ENCODE results near the gene SLC7A7. TPM values are rescaled to one million over a fixed set of nuclear protein-coding genes. Genes with fewer than 3 reads are reported as not detected.

The SLC7A7 gene
- total and polyA plus RNA-seq, 9 of the 15 experiments (the other 6 are each of a cell fraction or from before 2014, with no cell fraction given) = 0.07 to 0.68 (median 0.41) TPM

DNA sequence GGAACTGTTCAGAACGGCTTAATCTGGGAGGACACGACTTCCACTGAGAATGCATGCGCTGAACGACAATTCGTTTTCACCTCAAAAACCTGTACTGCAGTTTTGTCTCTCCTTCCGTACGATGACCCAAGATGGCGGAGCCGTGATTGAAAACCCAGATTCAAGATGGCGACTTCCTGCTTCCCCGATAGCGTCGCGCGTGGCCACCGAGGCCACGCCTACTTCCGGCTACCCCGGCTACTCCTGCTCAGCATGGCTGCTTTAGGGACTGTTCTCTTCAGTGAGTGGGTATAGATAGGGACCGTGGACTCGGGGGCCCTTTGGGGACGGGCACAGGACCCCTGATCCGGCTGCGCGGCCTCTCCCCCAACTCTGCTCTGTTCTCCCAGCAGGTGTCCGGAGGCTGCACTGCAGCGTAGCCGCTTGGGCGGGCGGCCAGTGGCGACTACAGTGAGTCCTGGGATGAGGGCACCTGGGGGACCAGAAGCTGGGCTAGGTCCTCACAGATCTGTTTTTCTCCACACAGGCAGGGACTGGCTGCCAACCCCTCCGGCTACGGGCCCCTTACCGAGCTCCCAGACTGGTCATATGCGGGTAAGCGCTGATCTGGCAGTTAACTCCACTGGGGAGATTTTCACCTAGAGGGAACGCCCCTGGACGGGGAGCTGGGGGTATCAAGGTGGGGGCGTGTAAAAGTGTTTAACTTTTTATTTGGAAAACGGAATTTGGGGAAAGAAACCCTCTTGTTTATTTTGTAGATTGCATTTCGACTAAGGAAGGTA lies 14.6 kb upstream of the SLC7A7 start, which contains the start of gene MRPL52 (continued):
- no peak for TF ChIP-seq TFAM (CRISPR knock-in tag; conservative IDR thresholded peaks at IDR 0.05)
- peak in 1 of 2 experiments; percentile 16; a peak in 1 of 4 replicates for TF ChIP-seq TBL1XR1 (IDR thresholded peaks at IDR 0.05; ENCODE audit: low read length in 2 of 2)
- no peak for TF ChIP-seq PCBP2 (IDR thresholded peaks at IDR 0.05; ENCODE audit: low read depth, low read length, poor library complexity, severe bottlenecking)
- TF ChIP-seq SIX5 (IDR thresholded peaks at IDR 0.05; ENCODE audit: borderline replicate concordance in 1 of 2, insufficient read depth in 1 of 2, low read depth in 1 of 2, low read length in 2 of 2) = peak in 1 of 2 experiments; percentile 25; a peak in 1 of 4 replicates
- no peak for TF ChIP-seq U2AF1 (optimal IDR thresholded peaks at IDR 0.05; ENCODE audit: low read depth, low read length)
- no peak for TF ChIP-seq ZNF699 (CRISPR knock-in tag; IDR thresholded peaks at IDR 0.05; ENCODE audit: insufficient replicate concordance)
- peak; percentile 83 for TF ChIP-seq RBBP5 (IDR thresholded peaks at IDR 0.05; ENCODE audit: borderline replicate concordance, insufficient read depth, low read length, poor library complexity, severe bottlenecking)
- TF ChIP-seq TGIF2 (CRISPR knock-in tag; IDR thresholded peaks at IDR 0.05) = no peak
- TF ChIP-seq SUPT5H (IDR thresholded peaks at IDR 0.05) = peak; percentile 87
- TF ChIP-seq KAT7 (CRISPR knock-in tag; IDR thresholded peaks at IDR 0.05; ENCODE audit: borderline replicate concordance) = 0 out of 2 replicates have a peak, but pooled peaks have one; percentile 25
- TF ChIP-seq, protein P1, sequence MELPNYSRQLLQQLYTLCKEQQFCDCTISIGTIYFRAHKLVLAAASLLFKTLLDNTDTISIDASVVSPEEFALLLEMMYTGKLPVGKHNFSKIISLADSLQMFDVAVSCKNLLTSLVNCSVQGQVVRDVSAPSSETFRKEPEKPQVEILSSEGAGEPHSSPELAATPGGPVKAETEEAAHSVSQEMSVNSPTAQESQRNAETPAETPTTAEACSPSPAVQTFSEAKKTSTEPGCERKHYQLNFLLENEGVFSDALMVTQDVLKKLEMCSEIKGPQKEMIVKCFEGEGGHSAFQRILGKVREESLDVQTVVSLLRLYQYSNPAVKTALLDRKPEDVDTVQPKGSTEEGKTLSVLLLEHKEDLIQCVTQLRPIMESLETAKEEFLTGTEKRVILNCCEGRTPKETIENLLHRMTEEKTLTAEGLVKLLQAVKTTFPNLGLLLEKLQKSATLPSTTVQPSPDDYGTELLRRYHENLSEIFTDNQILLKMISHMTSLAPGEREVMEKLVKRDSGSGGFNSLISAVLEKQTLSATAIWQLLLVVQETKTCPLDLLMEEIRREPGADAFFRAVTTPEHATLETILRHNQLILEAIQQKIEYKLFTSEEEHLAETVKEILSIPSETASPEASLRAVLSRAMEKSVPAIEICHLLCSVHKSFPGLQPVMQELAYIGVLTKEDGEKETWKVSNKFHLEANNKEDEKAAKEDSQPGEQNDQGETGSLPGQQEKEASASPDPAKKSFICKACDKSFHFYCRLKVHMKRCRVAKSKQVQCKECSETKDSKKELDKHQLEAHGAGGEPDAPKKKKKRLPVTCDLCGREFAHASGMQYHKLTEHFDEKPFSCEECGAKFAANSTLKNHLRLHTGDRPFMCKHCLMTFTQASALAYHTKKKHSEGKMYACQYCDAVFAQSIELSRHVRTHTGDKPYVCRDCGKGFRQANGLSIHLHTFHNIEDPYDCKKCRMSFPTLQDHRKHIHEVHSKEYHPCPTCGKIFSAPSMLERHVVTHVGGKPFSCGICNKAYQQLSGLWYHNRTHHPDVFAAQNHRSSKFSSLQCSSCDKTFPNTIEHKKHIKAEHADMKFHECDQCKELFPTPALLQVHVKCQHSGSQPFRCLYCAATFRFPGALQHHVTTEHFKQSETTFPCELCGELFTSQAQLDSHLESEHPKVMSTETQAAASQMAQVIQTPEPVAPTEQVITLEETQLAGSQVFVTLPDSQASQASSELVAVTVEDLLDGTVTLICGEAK (IDR thresholded peaks at IDR 0.05) = peak; percentile 86
- TF ChIP-seq, protein P1 (CRISPR knock-in tag; IDR thresholded peaks at IDR 0.05) = no peak
- peak; percentile 44; the same call in 1 of the 2 replicates for TF ChIP-seq DDX20 (tag; IDR thresholded peaks at IDR 0.05; ENCODE audit: low read depth)
- no peak for TF ChIP-seq NCOA2 (IDR thresholded peaks at IDR 0.05; ENCODE audit: partially characterized antibody in 2 of 2)
- 0 out of 2 replicates have a peak, but pooled peaks have one; percentile 17 for TF ChIP-seq EP300 (IDR thresholded peaks at IDR 0.05; ENCODE audit: low read length)
- no peak for TF ChIP-seq MCM7 (IDR thresholded peaks at IDR 0.05)
- TF ChIP-seq ZBED1 (IDR thresholded peaks at IDR 0.05) = no peak
- peak; percentile 76 for TF ChIP-seq NR2C1 (IDR thresholded peaks at IDR 0.05)
- TF ChIP-seq NR2C1 (tag; IDR thresholded peaks at IDR 0.05) = peak; percentile 69
- no peak for TF ChIP-seq CCAR2 (IDR thresholded peaks at IDR 0.05; ENCODE audit: low read depth, low read length)
